Osteoblast (primary cell): ENCODE data around the gene CRYM. TPM values are rescaled to one million over a fixed set of nuclear protein-coding genes. Genes with fewer than 3 reads are reported as not detected.

Source experiments
- DNase-seq: peaks from one replicate; pipeline ENCODE4 v3.0.0; 2011; ENCODE audit warnings: low spot score, mixed read lengths; ENCODE audit not compliant: insufficient read length; ENCODE audit errors: missing footprints
- H2AFZ ChIP-seq: 2 replicates; pipeline ENCODE4 v1.6.0; 2011; ENCODE audit warnings: mild to moderate bottlenecking, low read length
- H3K27ac ChIP-seq: 2 replicates; pipeline ENCODE4 v1.5.1; 2011; ENCODE audit warnings: mild to moderate bottlenecking, low read depth, low read length, moderate library complexity
- H3K27me3 ChIP-seq: 2 replicates; pipeline ENCODE4 v1.6.0; 2012; ENCODE audit warnings: mild to moderate bottlenecking, control low read depth, inconsistent platforms, low read length, moderate library complexity; ENCODE audit not compliant: insufficient read depth
- H3K36me3 ChIP-seq: 2 replicates; pipeline ENCODE4 v1.5.1; 2011; ENCODE audit warnings: mild to moderate bottlenecking, low read length, control low read depth, moderate library complexity; ENCODE audit not compliant: insufficient read depth
- H3K4me1 ChIP-seq: 2 replicates; pipeline ENCODE4 v1.5.1; 2011; ENCODE audit warnings: mild to moderate bottlenecking, low read length, control low read depth, moderate library complexity; ENCODE audit not compliant: insufficient read depth
- H3K4me2 ChIP-seq: 2 replicates; pipeline ENCODE4 v1.6.0; 2011; ENCODE audit warnings: mild to moderate bottlenecking, low read length; ENCODE audit not compliant: insufficient read depth
- H3K4me3 ChIP-seq: fragments of 200-600 bp; sonication (generic); 3 replicates; pipeline ENCODE4 v1.5.1; 2012; ENCODE audit warnings: mild to moderate bottlenecking, low read length, inconsistent platforms; ENCODE audit not compliant: insufficient read depth
- H3K79me2 ChIP-seq: 2 replicates; pipeline ENCODE4 v1.6.0; 2012; ENCODE audit warnings: mild to moderate bottlenecking, low read length, control low read depth, inconsistent platforms; ENCODE audit not compliant: insufficient read depth
- H3K9me3 ChIP-seq: 2 replicates; pipeline ENCODE4 v1.5.1; 2011; ENCODE audit warnings: low read depth, low read length, control low read depth
- H4K20me1 ChIP-seq: 2 replicates; pipeline ENCODE4 v1.6.0; 2012; ENCODE audit warnings: mild to moderate bottlenecking, low read length, control low read depth; ENCODE audit not compliant: insufficient read depth
- CTCF ChIP-seq: IDR thresholded peaks from 2 replicates; pipeline ENCODE4 v1.5.1; 2011; ENCODE audit warnings: mild to moderate bottlenecking, low read depth, low read length, moderate library complexity; ENCODE audit errors: extremely low read depth
- total RNA-seq: library from RNA; depleted of rRNA; stranded (reverse); fragments of >200 nt; gene quantifications from 2 replicates; pipeline ENCODE4 v1.2.3, GENCODE V29; 2012

CRYM gene
- total RNA-seq, 1 donor = 5.1 TPM

DNA sequence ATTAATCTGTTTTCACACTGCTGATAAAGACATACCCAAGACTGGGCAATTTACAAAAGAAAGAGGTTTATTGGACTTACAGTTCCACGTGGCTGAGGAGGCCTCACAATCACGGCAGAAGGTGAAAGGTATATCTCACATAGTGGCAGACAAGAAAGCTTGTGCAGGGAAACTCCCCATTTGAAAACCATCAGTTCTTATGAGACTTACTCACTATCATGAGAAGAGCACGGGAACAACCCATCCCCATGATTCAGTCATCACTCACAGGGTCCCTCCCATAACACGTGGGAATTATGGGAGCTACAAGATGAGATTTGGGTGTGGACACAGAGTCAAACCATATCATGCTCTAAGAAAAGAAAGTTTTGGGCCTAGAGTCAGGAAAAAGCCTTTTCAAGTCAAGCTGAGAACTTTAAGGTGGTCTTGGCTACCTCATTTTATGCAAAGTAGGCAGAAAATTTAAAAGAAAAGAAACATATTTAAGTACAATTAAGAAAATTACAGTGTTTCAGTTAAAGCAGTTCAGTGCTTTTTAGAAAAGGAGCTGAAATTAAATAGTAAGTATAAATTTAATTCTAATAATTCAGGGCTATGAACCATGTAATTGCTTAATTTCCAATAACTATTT lies 24.9 kb upstream of the CRYM start:
- H3K4me1 ChIP-seq = peaks cover 15% of the 10 kb centered on the region
- peak overlapping the region; percentile 83 for H3K4me3 ChIP-seq
- H3K9me3 ChIP-seq = no peaks in the 10 kb centered on the region
- no peak for TF ChIP-seq CTCF
- peak overlapping the region; percentile 58 for H3K27ac ChIP-seq
- peak; percentile 88 for DNase-seq
- peaks cover 44% of the 10 kb centered on the region for H3K79me2 ChIP-seq
- peak overlapping the region; percentile 93 for H2AFZ ChIP-seq
- H3K36me3 ChIP-seq = no peaks in the 10 kb centered on the region
- H3K27me3 ChIP-seq = no peaks in the 10 kb centered on the region
- peak overlapping the region; percentile 97 for H3K4me2 ChIP-seq
- no peaks in the 10 kb centered on the region for H4K20me1 ChIP-seq

- no peaks in the 10 kb centered on the region for H3K36me3 ChIP-seq
- H3K4me2 ChIP-seq = peak overlapping the region; percentile 97
- H3K4me1 ChIP-seq = peaks cover 15% of the 10 kb centered on the region
- peak overlapping the region; percentile 83 for H3K4me3 ChIP-seq
- H4K20me1 ChIP-seq = no peaks in the 10 kb centered on the region
- no peaks in the 10 kb centered on the region for H3K9me3 ChIP-seq
- H2AFZ ChIP-seq = peak overlapping the region; percentile 93
- peaks cover 50% of the 10 kb centered on the region for H3K79me2 ChIP-seq
- DNase-seq = peak; percentile 68
- no peak for TF ChIP-seq CTCF
- H3K27ac ChIP-seq = peak overlapping the region; percentile 58
- no peaks in the 10 kb centered on the region for H3K27me3 ChIP-seq
Measured at GRCh38 chr16:21302454-21302853, 24.4 kb upstream of the CRYM start.

DNA sequence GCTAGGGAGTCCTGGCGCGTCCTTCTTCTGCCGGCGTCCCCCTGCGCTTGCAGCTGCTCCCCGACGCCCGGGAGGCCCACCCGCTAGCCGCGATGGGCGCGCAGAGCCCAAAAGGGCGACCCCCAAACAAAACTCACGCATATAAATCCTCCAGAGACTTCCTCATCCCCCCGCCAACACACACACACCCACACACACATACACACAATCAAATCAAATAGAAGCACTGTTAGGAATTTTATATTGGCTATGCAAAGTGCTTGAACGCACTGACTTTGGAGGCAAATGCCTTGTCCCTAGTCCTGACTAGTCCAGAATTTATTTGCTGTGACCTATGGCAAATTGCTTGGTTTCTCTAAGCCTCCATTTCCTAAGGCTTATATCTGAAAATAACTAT lies 23.8 kb upstream of the CRYM start:
- no peak for DNase-seq
- no peaks in the 10 kb centered on the region for H3K36me3 ChIP-seq
- no peaks in the 10 kb centered on the region for H4K20me1 ChIP-seq
- peak overlapping the region; percentile 83 for H3K4me3 ChIP-seq
- peaks cover 55% of the 10 kb centered on the region for H3K79me2 ChIP-seq
- H3K4me2 ChIP-seq = peak overlapping the region; percentile 97
- peak overlapping the region; percentile 93 for H2AFZ ChIP-seq
- no peaks in the 10 kb centered on the region for H3K27me3 ChIP-seq
- no peak for TF ChIP-seq CTCF
- H3K9me3 ChIP-seq = no peaks in the 10 kb centered on the region
- H3K4me1 ChIP-seq = peaks cover 15% of the 10 kb centered on the region
- peak overlapping the region; percentile 58 for H3K27ac ChIP-seq

DNA sequence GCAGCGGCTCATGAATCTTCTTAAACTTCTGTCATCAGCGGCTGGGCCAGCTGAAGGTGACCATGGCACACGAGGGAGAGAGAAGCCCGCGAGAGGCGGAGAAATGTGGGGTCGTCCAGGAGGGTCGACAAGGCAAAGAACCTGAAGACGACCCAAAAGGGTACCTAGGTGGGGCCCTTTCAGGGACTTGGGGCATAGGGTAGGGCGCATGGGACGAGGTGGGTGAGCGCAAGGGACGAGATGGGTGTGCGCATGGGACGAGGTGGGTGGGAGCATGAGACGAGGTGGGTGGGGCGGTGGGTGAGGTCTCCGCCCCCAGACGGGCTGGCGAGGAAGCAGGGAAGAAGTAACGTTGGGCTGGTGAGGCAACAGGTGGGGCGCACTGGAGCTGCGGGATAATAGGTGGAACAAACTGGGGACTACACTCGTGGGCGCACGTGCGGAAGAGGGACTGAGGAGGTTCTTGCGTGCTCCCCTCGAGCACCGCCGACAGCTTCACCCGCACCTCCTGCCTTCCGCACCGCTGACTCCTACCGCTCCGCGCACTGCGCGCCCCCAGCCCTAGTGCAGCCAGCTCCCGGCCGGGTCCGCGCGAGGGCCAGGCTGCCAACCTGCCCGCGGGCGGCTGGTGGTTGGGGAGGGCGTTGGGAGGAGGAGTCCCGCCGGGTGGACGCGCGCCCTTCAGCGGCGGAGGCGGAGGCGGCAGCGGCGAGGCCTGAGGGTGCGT lies 23.2 kb upstream of the CRYM start:
- Histone ChIP-seq H3K27me3 (no peaks in the 10 kb centered on the region), H3K4me1 (peaks cover 16% of the 10 kb centered on the region), H3K36me3 (no peaks in the 10 kb centered on the region), H4K20me1 (no peaks in the 10 kb centered on the region), H3K27ac (peak overlapping the region; percentile 58), H3K4me3 (peak overlapping the region; percentile 83), H3K4me2 (peak overlapping the region; percentile 97), H3K79me2 (peaks cover 58% of the 10 kb centered on the region), H2AFZ (peak overlapping the region; percentile 93), H3K9me3 (no peaks in the 10 kb centered on the region)
- TF ChIP-seq CTCF = no peak
- peak; percentile 88 for DNase-seq
